HG02885 (cell line): ENCODE results near the gene TSPAN2.

ENCODE experiments used
- ATAC-seq: cut with Tn5 transposase; IDR thresholded peaks from one replicate; pipeline ENCODE4 v1.9.1; 2021; ENCODE audit warnings: mild to moderate bottlenecking; ENCODE audit not compliant: unreplicated experiment, poor library complexity

TSPAN2 gene

DNA sequence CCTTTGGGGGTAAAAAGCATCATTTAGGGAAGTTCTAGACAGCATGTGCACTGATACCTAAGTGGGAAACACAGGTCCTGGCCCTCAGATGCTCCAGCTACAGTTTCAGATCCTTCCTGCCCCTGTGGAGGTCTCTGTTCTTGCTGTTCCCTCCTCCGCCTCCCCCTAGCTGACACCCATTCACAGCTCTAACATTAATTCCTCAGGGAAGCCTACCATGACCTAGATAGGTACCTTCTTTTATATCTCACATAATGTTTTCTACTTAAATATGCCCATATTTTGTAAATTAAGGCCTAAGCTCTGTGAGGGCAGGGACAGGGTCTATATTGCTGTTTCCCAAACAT is 11.3 kb downstream of the TSPAN2 start:
- no peak for ATAC-seq

DNA sequence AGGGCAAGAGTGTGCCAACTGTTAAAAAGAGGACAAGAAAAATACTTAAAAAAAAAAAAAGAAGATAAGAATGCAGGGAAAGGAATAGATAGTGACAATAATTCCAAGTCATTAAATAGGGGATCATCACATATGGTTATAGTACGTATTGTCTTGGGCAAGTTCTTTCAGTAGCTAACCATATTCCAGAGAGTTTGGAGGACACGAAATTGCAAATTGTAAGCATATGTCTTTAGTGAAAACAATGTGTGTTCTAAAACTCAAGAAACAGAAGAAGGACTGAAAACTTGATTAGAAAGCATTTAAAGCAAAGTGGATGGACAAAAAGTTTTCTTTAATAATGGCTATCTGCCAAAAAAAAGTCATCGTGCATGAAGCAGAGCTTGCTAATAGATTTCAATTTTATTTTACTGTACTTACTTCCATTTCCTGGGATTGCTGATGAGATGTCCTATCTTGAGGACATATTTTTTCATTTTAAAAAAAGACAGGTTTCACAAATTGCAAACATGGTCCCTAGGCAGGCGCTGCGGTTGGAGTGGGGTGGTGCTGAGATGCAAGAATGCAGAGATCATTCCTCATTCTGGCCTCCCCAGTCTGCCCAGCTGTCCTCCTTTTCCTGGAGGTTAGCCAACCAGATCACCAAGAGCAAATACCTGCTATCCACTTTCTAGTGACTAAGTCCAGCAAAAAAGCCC is 11.9 kb downstream of the TSPAN2 start:
- no peak for ATAC-seq

DNA sequence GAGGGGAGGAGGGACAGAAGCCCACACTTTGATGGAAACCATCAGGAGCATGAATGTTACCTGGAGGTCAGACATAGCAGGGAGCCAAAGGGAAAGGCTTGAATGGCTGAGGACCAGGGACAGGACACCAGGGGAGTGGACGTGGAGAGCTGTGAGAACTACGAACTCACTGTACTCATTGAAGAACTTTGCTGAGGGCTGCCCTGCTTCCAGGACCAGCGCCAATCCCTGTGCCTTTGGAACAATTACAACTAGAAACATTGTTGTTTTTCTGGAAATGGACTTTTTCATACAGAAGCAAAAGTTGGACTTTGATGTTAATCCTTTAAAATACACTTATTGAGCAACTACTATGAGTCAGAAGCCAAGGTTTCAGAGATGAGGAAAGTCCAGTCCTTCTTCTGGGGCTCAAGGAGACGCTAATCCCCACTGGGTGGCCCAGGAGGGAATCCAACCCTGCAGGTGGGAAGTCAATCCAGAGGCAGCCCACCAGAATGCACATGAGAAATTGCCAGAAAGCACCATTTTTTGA is 12.9 kb downstream of the TSPAN2 start:
- ATAC-seq, result no peak

DNA sequence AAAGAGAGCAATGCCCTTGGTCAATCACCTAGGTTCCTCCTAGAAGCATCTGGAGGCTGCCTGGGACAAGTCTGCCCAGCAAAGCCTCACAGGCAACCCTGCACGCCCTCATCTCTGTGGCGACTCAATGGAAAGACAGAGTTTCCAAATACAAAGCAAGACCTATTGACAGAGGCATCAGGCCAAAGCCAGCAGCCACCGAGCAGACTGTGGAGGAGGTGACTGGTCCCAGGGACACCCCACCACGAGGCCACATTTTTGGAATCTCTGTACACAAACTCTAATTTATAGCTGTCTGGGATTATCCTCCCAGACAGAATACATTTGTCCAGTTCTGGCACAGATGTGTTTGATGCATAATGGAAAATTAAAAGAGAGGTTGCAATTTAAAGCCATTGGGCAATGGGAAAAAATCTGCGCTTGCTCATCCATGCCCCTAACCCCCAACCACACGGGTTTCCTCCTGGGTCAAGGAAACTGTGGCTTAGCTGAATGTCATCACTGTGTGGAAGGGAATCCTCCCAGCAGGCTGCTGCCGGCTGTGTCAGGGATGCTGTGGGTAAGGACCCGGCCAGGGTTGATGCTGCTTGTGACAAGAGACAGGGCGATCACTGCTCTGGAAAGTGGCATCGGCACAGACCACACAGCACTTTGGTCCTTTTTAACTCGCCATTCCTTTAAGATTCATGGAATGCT is 14.3 kb downstream of the TSPAN2 start:
- ATAC-seq, result no peak

DNA sequence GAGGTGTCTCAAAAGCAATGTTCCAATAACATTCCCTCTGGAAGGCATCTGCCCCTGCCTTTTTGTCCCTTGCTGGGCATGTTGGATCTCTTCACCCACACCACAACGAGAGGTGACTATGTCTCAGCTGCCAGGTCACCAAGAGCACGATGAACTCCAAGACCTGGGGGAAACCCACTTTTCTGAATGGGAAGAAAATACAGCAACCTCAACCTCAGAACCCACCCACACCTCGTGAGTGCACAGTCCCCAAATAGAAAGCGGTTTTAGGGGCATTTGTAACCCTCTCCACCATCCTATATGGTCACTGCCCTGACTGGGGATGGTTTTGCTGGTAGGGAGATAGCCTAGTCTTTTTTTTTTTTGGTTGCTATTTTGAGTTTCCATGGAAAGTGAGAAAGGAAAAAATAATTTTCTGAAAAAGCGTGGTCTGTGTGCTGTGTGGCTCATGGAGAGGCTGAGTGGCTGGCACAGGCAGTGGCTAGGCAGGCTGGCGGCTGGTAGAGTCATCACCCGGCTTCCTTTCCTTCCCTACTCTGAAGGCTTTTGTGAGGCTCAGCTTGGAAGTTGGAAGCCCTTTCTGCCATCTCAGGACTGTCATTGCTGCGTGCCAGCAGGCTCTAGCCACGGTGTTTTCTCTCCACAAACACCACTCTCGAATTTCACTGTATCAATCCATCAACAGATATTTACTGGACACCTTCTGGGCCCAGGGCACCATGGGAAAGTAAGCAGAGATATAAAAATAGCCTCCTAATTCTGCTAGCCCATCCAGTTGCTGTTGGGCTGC is 15.8 kb downstream of the TSPAN2 start:
- no peak for ATAC-seq

DNA sequence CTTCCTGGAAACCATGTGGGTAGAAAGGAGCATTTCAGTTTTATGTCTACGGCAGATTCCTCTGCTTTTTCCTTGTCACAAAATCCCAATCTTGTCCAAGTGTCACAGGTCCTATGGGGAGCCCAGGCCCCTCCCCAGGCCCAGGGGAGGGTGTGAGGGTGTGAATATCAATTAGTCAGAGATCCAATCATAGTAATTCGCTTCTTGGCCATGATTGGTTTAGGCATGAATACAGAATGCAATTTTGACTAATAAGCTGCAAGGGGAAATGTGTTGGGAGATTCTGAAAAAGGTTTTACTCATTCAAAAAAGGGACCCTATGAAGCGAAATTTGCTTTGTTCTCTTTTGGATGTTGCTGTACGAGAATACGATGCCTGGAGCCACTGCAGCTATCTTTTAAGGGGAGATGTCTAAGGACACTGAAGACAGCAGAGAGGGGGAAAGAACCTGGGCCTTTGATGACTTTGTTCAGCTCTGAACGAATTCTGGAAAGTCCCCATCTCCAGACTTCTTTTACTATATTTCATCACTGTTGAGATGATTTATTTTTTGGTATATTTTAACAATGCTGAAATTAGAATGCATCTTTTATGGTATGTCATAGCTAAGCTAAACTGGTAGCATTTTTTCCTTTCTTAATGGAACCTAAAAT is 18.2 kb downstream of the TSPAN2 start:
- ATAC-seq, result no peak

DNA sequence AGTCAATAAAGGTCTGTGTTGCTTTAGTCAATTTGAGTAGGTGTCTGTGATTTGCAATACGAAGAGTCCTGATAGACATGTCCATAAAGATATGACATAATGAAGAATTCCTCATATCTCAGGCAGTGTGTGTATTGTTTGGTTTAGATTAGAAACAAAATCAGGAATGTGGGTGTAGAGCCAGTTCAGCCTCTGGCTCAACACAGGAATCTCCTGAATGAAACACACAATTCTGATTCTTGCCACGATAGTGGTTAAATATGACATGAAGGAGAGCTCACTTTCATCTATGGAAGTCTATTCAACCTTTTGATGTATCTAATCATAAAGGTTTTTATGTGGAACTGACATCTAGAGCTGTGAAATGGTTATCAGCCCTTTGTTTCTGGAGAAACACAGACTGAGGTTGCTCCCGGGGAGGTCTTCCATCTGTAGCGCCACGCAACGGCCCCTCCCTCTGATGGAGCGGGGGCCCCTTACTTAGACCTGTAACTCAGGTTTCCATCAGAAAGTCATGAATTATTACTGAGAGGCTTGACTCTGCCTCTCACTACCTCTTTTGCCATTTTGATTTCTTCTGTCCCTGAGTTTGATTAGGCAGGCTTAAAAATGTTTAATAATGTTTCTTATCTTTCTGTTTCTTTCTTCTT is 19.5 kb downstream of the TSPAN2 start:
- no peak for ATAC-seq

DNA sequence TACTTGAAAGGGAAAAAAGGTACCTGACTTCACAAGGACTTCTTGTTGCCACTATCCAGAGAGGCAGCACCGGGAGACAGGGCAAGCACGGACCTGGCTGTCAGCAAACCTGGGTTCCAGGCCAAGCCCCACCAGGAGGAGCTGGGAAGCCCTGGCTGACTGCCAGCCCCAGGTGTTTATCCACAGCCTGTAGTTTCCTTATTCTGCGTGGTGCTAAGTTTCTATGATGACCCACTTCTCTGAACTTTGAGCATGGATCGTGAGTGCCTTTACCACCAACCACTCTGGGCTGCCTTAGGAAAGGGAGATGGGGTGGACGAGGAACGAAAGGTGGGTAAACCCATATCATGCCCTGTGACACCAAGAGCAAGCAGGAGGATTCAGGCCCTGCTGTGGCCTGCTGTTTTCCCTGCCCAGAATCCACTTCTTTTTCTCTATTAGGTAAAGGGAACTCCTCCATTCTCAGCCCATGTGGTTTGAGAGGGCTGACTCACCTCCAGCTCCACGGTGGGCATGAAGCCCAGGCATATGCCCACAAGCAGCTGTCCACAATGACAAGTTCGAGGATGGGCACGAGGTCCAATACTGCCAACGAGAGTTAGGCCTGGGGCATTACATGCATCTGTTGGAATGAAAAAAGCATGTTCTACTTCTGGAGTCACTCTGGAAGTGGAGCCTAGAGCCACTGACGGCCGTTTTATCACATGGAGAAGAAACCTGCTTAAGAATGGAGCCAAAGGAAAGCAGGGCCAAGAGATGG is 20.3 kb downstream of the TSPAN2 start:
- ATAC-seq, result no peak

DNA sequence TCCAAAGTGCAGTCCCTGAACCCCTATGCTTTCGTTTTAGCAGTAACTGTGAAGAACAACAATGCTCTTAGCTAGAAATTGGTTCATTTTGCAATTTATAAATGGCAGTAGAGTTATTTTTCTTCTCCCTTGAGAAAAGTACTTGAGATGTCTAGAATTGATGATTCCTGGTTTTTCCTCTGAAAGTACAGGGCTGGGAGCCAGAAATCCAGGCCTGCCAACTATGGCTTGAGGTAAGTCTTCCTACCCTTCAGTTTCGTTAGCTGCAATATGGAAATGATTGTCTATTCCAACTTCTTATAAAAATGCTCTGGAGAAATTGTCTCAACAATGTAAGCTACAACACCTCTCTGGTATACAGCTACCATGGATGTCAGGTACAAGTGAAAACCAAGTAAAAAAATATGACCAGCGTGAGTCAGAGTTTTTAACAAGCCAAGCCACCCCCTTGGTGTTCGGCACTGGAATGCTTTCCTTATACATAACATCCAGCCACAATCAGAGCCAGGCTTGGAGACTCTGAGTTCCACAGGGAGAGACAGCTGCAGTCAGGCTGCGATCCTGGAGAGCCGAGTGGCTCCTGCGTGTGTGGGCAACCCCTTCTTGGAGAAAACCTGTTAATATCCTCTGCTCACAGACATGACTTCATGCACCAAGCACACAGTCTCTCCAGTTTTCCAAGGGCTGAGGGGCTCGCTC is 22.0 kb downstream of the TSPAN2 start:
- no peak for ATAC-seq

DNA sequence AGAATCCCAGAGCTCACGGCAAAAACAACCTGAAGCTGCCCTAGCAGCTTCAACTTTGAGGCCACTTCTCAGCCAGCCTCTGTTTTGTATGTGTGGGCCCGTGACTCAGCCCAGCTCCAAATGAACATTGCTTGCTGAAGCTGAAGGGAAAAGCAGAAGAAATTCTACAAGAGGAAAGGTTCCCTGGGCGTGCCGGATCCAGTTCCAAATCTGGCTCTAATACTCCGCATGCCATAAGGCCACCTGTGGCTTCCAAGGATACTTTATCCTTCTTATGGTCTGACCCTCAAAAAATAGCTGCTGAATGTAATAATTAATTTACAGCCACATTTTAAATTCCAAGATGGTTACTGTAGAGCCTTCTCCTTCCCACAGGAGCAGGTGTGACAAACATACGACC is 24.3 kb downstream of the TSPAN2 start:
- no peak for ATAC-seq

DNA sequence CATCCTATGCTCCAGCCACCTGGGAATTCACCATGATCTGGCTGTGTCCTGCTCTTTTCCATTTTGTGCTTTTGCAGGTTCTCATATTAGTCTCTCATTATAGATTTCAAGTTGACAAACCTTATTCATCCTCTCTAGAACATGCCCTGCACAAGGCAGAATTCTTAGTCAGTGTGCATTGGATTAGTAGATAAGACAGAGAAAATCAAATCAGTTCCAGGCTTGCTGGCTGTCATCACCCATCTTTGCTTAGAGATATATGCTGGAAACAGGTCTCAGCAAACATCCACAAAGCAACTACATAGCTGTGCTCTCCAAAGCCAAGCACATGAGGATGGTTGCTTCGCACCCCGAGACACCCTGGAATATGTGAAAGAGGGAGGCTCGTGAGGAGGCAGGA is 24.8 kb downstream of the TSPAN2 start:
- no peak for ATAC-seq

DNA sequence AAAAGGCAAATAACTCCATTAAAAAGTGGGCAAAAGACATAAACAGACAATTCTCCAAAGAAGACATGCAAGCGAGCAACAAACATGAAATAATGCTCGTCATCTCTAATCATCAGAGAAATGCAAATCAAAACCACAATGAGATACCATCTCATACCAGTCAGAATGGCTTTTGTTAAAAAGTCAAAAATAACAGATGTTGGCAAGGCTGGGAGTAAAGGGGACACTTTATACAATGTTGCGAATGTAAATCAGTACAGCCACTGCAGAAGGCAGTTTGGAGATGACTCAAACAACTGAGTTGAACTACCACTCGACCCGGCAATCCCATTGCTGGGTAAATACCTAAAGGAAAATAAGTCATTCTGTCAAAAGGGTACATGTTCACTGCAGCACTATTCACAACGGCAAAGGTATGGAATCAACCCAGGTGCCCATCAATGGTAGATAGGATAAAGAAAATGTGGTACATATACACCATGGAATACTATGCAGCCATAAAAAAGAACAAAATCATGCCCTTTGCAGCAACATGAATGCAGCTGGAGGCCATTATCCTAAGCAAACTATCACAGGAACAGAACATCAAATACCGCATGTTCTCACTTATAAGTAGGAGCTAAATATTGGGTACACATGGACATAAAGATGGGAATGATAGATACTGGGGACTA is 25.9 kb downstream of the TSPAN2 start:
- ATAC-seq, result no peak

DNA sequence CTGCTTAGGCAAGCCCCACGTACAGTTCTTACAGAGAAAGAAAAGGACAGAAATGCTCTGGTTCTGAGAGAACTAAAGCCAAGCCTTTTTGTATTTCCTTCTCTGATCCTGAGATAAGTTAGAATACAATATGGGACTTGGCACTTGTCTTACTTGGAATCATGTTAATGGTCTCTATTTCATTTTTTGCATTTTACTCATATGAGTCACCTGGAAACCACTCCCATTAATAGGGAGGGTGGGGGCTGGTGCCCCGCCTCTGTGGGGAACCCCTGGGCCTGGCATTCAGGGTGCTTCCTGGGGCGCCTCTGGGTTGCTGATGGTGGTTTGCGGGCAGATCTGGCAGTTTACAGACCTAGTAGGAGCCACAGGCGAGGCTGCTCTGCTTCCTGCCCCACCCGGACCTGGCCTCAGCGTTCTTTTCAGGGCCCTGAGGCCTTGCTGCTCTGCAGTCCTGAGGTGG is 26.7 kb downstream of the TSPAN2 start:
- peak; percentile 66 for ATAC-seq

DNA sequence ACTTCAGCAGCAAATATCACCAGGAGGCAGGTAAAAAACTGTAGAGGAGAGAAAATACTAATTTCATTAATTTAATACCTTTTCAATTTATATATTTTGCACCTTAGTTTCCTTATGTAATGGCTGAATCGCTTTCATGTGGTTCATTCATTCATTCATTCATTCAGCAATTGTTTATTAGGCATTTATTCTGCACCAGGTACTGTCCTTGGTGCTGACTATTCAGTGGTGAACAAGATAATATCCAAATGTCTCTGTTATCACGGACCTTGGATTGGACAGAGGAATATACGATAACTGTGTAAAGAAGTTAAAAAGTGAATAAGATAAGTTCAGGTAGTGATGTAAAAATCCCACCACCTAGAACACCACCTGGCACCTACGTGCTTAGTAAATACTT is 28.8 kb downstream of the TSPAN2 start:
- no peak for ATAC-seq

DNA sequence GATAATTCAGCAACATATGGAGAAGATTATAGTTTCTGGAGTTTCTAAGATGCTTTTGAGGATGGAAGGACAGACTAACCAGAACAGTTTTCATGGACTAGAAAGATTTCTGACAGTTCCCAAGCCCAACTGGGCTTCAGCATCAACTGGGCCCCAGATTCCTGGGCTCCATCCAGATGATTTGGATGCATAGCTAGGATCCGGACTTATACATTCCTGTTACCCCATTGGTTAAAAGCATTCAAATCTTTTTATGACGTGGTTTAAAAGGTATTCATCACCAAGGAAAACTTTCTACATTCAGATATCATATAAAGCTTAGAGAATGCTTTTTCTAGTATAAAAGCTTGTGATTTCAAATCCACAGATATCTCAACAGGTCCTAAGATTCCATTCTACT is 30.0 kb downstream of the TSPAN2 start:
- no peak for ATAC-seq

DNA sequence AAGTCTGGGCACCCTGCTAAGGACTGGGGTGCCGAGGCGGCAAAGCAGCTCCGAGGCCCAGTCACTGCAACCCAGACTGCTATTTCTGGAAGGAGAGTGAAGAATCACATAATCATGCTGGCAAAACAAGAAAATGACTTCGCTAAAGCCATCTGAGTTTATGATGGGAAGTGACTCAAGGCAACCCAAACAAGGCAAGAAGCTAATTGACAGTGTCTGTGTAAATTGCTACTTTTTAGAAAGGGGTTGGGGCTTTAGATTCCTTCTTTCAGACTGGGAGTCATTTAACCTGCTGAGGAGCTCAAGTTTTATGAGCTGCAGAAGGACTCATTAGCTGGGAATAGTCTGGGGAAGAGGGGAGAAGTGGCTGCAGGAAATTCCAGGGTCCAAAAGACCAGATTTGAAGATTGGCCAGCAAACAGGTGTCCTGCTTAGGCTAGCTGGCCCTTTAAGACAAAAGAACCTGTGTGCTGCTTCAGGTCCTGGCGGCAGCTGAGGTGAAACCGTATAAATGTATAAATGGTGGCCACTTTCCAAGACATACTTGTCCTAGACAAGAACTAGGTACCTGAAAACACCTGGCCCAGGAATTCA is 31.5 kb downstream of the TSPAN2 start:
- ATAC-seq, result no peak

DNA sequence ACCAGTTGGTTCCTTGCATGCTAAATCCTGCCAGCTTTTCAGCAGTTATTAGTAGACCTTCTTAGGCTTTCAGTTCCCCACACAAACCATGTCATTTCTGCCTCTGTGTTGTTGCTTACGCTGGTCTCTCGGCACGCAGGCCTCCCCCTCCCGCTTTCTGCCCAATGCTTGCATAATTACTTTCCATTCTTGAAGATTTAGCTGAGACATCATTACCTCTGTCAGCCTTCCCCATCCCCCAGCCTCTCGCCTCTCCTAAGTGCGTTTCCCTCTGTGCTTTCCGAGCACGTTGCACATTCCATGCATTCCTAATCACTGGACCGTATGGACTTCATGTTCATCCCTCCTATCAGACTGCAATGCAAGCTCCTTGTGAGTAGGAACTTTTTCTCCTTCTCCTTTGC is 32.9 kb downstream of the TSPAN2 start:
- ATAC-seq, result no peak
